NCI-H128 (cell line): ENCODE measurements around the gene HYAL2.
A peak's percentile ranks its signal among the peaks of the same experiment; 100 is the strongest.
"Not testable (repeated sequence)": the region's sequence is repeated elsewhere in the genome, so short reads cannot be mapped to it uniquely, and the experiment has no call there.

ENCODE experiments used
- DNase-seq: peaks from one replicate; lab custom pipeline; 2025; ENCODE audit not compliant: unreplicated experiment; lab: John Stamatoyannopoulos, UW

Gene HYAL2

DNA sequence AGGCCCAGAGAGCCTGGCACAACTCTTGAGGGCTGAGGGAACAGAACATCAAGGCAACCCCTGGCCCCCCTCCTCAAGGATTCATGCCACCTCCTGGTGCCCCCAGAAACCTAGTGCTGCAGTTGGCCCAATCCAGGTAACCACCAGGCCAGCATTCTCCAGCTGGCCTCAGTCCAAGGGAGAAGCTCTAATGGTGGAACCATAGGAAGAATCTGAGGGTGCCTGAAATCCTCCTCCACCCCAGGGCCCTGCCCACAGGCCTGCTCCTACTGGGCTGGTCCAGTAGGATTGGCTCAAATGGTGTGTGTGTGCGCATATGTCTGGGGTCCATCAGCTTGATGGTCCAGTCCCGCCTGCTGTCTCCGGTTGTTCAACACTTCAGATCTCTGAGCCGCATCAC, 7.7 kb downstream of the HYAL2 start:
- no peak for DNase-seq

DNA sequence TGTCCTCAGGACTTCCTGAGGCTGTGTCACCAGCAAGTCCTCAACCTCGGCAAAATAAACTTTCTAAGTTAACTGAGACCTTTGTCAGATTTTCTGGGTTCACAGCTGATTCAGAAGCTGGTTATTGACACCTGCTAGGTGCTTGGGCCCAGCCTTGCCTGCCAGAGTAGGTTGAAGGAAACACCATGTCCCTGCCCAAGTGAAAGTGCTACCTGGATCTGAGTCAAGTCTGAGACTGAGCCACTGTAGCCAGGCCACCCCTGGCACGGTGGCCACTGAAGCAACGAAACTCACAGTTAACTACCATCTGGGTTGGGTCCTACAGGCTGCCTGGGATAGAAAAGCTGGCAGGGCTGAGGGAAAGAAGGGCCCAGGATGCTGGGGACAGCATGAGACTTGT, 8.2 kb downstream of the HYAL2 start:
- DNase-seq: no peak

DNA sequence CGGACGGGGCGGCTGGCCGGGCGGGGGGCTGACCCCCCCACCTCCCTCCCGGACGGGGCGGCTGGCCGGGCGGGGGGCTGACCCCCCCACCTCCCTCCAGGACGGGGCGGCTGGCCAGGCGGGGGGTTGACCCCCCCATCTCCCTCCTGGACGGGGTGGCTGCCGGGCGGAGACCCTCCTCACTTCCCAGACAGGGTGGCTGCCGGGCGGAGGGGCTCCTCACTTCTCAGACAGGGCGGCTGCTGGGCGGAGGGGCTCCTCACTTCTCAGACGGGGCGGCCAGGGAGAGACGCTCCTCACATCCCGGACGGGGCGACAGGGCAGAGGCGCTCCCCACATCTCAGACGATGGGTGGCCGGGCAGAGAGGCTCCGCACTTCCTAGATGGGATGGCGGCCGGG, 10.5 kb downstream of the HYAL2 start:
- DNase-seq: not testable (repeated sequence)

DNA sequence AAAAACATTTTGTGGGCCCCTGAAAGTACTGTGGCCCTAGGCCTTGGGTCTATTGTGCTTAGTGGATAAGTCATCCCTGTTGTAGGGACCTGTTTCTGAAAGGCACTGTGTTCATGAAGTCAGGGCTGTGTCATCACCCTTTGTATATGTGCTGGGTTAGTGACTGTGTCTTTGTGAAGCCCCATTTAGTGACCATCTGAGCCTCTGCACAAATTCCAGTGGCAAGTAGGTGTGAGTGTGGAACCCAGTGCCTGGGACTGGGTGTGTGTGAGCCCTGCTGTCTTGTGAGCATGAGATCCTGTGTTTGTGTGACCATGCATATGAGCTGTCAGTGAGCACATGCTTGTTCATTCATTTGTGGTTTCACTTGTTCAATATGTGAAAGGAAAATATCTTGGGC, 17.9 kb downstream of the HYAL2 start:
- no peak for DNase-seq

DNA sequence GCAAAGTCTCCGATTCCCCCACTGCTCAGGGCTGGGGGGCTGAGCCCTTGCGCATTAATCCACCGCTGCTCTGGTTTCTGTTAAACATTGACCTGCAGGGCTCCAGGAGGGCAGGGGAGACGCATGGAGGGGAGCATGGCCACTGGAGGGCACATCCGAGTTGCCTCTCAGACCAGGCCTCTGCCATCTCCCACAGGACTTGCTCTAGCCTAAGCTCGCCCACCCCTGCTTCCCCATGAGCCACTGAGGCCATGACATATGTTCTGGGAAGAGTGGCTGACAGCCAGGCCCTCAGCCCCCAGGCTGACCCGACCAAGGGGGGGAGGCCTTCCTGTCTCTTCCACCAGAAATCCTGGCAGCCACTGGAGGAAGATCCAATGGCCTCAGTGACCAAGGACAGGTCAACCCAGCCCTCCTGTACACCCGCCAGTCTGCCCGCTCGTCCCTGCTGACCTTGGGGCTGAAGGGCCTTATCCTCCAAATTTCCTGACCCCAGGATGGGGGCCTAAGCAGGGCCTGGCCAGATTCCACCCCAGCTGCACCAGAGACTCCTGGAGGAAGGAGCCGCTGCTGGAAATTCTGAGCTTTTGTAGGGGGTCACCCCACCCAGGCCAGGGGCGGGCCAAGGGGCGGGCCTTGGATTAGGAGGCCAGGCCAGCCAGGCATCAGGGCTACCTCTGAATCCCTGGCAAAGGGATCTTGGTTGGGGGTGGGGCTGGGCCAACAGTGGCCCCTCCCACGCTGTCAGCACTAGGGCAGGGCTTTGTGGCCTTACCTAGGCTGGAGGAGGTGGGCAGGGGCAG, 19.3 kb downstream of the HYAL2 start, which contains the start of gene HYAL1:
Gene HYAL1, minus strand, starts transcription at position 562 of the 803 bp plus-strand sequence. CDS start 618 bp downstream, outside the sequence.
- DNase-seq: no peak

DNA sequence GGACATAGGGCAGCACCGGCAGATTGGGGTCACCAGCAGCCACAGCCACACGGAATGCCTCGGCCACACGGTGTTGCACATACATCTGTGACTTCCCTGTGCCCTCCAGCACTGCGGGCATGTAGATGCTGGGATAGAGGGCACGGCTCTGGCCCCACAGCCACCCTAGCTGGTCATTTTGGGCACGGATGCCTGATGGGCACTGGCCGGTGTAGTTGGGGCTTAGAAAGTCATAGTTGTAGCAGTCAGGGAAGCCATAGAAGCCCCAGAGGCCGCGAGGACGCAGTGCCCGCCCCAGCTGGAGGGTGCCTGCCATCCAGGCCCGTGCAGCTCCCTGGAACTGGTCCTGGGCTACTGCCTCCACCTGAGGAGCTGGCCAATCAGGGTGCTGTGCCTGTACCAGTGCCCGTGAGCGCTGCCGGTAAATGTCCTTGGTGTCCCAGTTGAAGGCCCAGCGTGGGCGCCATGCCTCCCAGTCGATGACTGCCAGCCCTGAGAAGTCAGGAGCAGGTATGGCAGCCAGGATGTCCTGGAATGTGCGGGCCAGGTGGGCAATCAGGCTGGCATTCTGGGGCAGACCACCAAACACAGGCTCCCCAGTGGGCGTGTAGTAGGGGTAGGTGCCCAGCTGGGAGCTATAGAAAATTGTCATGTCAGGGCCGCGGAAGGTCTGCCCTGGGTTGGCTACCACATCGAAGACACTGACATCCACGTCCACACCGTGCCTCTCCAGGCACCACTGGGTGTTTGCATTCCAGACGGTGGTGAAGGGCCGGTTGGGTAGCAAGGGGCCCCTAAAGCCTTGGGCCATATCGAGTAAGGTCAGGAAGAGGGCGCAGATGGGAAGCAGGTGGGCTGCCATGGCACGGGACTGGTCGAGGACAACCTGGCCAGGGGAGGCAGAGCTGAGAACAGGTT, 20.2 kb downstream of the HYAL2 start:
- DNase-seq: no peak

DNA sequence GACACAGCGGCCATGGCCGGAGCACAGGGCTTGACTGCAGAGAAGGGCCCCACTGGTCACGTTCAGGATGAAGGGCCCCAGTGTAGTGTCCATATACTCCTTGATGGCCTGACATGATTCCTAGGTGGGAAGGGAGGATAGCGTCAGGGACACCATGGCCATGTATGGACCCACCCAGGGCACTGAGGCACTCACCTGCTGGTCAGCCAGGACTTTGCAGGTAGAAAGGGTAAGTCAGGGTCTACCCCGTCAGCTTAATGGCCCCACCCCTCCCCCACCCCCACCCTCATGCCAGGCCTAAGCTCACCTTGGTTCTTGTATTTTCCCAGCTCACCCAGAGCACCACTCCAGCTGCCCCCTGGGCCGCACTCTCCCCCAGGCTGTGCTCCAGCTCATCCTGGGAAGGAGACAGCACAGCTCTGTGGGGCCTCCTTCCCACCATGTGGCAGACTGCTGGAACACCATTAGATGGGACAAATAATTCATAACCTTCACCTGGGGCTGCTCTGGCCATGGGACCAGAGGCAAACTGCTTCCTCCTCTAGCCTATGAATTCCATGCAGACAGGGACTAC, 21.8 kb downstream of the HYAL2 start:
- DNase-seq: no peak

DNA sequence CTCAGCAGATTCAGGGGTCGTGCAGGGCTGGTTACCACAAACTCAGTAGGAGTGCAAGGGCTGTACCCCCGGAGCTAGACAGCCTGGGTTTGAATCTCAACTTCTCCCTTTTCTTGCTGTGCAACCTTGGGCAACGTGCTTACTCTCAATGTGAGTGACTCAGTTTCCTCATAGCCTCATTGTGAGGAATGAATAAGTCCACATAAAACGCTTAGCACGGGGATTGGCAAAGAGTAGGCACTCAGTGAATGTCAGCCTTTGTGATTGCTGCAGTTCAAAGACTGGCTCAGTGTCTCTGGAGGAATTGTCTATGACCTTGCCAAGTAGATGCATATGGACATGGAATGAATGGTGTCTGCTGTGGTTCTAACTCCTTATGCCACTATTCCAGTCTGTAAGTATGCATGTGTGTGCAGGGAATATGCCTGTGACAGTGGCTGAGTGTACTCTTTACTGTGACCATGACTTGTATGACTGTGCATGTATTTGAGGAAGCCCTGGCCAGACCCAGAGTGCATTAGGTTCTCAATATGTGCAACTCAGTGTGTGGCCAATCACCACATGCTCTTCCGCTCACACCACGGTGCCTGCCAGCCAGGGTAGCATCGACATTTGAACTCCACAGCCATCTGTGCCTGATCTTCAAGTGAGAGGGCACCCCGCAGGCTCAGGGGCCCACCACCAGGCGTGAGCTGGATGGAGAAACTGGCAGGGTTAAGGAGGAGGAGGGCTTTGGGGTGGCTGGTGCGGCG, 22.4 kb downstream of the HYAL2 start:
- no peak for DNase-seq

DNA sequence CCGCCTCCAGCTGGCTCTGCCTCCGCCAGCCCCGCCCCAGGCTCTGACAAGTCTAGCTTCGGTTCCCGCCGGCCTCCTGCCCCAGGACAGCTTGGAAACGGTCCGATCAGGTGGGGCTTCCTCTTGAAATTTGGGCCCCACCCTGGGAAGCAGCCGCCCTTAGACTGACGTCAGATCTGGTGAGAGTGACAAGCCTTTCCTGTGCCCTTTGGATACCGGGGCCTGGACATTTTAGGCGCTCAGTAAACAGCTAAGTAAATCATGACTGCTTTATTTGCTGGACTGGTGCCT, 23.0 kb downstream of the HYAL2 start:
- DNase-seq: no peak

DNA sequence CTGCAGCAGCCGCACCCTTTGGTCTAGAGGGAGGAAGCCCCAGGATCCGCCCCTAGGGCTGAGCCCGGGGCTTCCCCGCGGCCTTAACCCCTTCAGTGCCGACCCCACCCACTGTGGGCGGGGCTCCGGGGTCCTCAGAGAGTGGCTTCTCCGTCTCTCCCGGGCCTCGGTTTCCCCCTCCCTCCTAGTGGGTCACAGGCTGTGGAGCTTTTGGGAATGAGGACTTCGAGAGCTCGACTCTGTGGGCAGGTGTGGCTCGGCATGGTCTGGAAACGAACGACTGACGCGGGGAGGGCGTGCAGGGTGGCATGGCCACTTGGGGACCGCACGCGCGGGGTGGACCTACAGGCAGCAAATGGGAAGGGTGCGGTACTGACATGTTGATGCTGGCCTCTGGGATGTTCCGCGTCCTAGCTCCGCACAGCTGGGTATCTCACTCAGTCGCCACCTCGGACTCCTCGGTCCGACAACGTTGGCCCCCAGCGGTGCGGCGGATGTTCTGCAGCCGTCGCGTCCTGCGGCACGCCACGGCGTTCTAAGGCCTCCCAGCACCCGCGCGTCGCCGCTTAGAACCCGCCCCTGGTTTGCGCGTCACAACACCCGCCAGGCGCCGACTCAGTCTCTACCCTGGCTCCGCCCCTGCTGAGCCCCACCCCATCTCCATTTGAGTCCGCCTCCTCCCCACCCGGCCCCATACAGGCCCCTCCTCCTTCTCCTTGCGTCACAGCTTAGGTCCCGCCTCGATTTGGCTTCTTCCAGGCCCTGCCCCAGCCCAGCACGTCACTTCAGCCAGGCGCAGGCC, 23.5 kb downstream of the HYAL2 start, which contains the start of the genes HYAL3 and NAA80:
Gene HYAL3, minus strand, starts transcription at position 570 of the 802 bp plus-strand sequence. CDS start 3,803 bp downstream, outside the sequence.
Gene NAA80, minus strand, starts transcription at position 570 of the 802 bp plus-strand sequence. CDS start 1,942 bp downstream, outside the sequence.
- DNase-seq: peak; percentile 91

DNA sequence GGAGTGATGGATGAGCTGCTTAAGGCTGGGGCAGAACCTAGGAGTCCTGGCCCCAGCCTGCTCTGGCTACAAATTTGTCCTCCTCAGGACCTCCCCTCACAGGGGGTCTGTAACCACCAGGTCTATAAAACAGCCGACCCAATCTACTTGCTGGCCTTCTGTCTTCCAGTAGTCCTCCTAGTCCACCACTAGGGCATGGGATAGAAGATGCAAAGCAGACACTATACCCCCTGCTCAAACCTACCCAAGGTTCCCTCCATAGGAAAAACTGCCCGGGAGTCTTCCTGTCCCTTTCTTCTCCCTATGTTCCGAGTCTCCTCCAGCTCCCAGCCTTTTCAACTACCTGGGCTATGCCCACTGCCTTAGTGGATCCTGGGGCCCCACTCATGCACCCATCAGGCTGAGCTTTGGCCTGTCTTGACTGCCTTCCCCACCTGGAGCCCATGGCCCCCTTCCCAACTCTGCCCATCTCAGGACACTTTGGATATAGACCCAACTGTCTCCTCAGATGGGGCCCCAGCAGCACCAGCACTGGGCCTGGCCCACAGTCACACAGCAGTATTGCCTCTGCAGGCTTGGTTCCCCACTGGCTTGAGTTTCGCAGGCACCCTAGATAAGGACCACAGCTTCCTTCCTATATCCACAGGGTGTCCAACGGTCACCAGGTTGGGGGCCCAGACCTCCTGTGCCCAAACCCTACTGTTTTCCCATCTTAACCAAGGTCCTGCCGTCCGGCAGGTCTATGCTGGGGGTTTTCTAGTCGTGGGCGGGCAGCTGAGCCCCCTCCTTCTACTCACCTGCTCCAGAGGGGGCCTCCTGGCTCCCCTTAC, 24.4 kb downstream of the HYAL2 start:
- no peak for DNase-seq

DNA sequence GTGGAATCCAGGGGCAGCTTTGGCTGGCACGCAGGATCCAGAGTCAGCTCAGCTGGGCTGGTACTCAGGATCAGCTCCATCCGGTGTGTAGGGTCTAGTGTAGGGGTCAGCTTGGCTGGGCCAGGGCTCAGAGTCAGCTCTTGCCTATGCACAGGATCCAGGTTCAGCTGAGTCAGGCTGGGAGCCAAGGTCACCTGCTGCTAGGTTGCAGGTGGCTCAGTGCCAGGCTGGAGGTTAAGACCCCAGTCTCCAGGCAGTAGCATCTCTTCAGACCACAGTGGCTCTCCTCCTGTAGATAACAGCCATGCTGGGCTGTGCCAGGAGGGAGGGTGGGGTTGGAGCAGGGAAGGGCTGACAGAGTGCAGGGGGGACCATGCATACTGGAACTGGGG, 25.2 kb downstream of the HYAL2 start:
- no peak for DNase-seq

DNA sequence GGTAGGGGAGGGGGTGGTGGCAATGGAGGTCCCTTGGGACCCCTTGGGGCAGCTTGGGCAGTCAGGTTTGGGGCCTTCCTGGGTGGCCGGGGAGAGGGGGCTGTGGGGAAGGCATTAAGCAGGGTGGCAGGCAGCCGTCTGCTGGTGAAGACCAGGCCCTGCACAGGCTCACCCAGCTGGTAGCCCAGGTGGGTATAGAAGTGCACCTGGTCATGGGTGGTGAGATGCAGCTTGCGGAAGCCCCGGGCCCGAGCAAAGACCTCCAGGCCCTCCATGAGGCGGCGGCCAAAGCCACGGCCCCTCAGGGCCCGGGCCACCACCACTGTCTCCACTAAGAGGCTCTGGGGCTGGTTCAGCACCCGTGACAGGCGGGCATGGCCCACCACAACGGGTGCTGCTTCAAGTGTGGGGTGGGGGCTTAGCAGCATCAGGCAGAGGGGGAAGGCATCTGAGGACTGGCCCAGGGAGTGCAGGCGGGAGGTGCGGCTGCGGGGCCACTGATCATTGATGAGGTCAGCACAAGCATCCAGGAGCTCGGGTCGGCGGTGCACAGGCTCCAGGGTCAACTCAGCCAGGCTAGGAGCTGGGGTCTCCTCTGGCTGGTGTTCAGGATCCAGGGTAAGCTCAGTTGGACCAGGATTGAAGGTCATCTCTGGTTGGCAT, 25.7 kb downstream of the HYAL2 start:
- no peak for DNase-seq

DNA sequence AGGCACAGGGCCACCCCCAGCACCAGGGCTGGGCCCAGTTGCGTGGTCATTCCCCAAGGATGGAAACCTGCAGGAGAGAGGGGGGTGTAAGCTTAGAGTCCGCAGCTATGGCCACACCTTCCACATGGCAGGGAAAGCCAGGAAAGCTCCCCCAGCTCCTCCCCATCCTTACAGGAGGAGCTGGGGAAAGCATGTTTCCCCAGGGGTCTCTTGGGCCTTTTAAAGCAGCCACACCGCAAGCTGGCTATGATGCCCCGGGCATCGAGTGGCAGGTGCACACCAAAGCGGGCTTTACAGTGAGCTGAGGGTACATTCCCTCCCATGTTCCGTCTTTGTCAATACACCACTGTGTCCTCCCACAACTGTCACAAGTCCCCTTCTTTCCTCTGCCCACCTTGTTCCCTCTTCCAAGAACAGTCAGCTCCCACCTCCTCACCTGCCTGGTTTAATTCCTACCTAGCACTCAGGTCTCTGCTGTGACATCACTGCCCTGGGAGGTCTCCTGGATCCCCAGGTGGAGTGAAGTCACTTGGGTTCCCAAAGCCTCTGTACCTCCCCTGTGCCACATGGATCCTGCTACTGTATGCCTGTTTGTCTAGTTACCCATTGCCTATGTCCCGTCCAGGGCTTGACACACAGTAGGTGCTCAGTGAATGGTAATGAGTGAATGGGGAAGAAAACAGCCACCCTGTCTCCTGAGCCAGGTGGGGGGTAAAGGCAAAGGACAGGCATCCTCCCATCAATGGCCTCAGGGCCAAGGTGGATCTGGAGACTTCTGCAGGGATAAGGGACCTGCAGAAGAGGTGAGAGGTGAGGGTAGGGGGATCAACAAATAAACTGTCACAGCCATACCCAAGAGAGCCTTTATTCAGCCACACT, 26.8 kb downstream of the HYAL2 start:
- DNase-seq: no peak

DNA sequence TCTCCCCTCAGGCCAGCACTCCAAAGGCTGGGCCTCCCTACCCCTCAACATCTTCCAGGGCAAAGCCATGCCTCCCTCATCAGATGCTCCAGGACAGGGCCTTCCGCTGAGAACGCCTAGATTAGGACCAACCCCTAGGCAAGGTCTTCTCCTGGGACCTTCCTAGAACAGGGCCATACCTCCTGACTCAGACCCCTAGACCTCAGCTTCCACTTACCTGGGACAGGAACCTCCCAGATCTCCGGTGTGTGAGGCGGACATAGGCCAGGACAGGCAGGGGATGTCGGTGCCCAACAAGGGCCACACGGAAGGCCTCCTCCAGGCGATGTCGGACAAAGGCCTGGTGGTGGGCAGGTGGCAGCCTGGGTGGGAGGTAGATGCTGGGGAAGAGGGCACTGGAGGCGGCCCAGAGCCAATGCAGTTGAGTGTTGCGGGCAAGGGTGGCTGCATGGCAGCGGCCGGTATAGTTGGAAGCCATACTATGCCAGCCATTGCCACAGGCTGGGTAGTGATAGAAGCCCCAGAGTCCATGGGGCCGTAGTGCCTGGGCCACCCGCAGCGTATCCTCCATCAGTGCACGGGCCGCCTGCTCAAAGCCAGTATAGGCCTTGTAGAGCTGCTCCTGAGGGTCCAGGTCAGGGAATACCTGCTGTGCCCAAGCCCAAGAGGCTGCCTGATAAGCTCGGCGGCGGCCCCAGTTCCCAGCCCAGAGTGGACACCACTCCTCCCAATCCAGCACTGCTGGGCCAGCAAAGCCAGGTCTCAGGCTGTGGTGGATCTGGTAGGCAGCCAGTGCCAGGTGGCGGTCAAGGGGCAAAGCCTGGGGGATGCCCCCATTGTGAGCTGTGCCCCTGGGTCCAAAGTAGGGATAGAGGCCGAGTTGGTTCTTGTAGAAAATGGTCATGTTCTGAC, 27.8 kb downstream of the HYAL2 start:
- no peak for DNase-seq

DNA sequence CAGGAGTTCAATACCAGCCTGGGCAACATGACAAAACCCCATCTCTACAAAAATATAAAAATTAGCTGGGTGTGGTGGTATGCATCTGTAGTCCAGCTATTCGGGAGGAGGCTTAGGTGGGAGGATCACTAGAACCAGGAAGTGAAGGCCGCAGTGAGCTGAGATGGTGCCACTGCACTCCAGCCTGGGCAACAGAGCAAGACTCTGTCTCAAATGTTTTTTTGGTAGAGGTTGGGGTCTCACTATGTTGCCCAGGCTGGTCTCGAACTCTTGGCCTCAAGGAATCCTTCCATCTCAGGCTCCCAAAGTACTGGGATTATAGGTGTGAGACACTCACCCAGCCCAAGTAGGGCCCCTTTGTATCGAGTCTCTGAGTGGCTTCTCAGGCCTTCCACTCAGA, 28.5 kb downstream of the HYAL2 start:
- DNase-seq: no peak
